GM18858 (cell line): ENCODE results near the gene SFMBT1.

Source experiments
- ATAC-seq: cut with Tn5 transposase; IDR thresholded peaks from one replicate; pipeline ENCODE4 v1.9.1; 2021; ENCODE audit not compliant: unreplicated experiment

Gene SFMBT1

GRCh38 chr3:53045518-53046170, at the start of gene SFMBT1:
Gene SFMBT1 (minus strand): TSS chr3:53046073. CDS start chr3:52969128, 76,945 bp downstream.
- no peak for ATAC-seq

- no peak for ATAC-seq
These were observed 47.1 kb upstream of the SFMBT1 start for GRCh38 chr3:53092942-53093341.

GRCh38 chr3:53092216-53092615, 46.3 kb upstream of the SFMBT1 start:
- no peak for ATAC-seq

- no peak for ATAC-seq
These were observed 45.1 kb upstream of the SFMBT1 start for GRCh38 chr3:53091011-53091410.

GRCh38 chr3:53089511-53089910, 43.6 kb upstream of the SFMBT1 start:
- no peak for ATAC-seq

- no peak for ATAC-seq
These were observed 39.6 kb upstream of the SFMBT1 start for GRCh38 chr3:53085476-53085875.

GRCh38 chr3:53084310-53085001, 38.6 kb upstream of the SFMBT1 start:
- ATAC-seq, result no peak

- no peak for ATAC-seq
These were observed 38.1 kb upstream of the SFMBT1 start for GRCh38 chr3:53083949-53084309.

GRCh38 chr3:53083521-53083920, 37.6 kb upstream of the SFMBT1 start:
- no peak for ATAC-seq

- ATAC-seq, result no peak
These were observed 36.9 kb upstream of the SFMBT1 start for GRCh38 chr3:53082736-53083135.

GRCh38 chr3:53081318-53081717, 35.4 kb upstream of the SFMBT1 start:
- ATAC-seq, result no peak

- no peak for ATAC-seq
These were observed 34.8 kb upstream of the SFMBT1 start for GRCh38 chr3:53080612-53081205.

- ATAC-seq, result no peak
These were observed 34.1 kb upstream of the SFMBT1 start for GRCh38 chr3:53079791-53080555.

- no peak for ATAC-seq
These were observed 33.3 kb upstream of the SFMBT1 start for GRCh38 chr3:53079147-53079546.

GRCh38 chr3:53078656-53079055, 32.8 kb upstream of the SFMBT1 start:
- ATAC-seq, result no peak

GRCh38 chr3:53077476-53078220, 31.8 kb upstream of the SFMBT1 start:
- ATAC-seq, result no peak

GRCh38 chr3:53075743-53076140, 29.9 kb upstream of the SFMBT1 start:
- ATAC-seq, result no peak

GRCh38 chr3:53074761-53075742, 29.2 kb upstream of the SFMBT1 start:
- ATAC-seq, result no peak

- no peak for ATAC-seq
These were observed 28.5 kb upstream of the SFMBT1 start for GRCh38 chr3:53074366-53074696.
